GM21526 (cell line): ENCODE measurements around the gene EMC1.
"Not testable (repeated sequence)": the region's sequence is repeated elsewhere in the genome, so short reads cannot be mapped to it uniquely, and the experiment has no call there.

Experiments used
- ATAC-seq: cut with Tn5 transposase; IDR thresholded peaks from one replicate; pipeline ENCODE4 v1.9.1; 2021; ENCODE audit warnings: moderate library complexity; ENCODE audit not compliant: unreplicated experiment, low FRiP score

The EMC1 gene

GRCh38 chr1:19251305-19252196, at the start of gene EMC1, which contains the start of gene MRTO4:
EMC1 (minus strand) TSS chr1:19251524; CDS start chr1:19251509, 15 bp downstream.
MRTO4 (plus strand) TSS chr1:19251805; CDS start chr1:19251836, 31 bp downstream.
- peak; percentile 61 for ATAC-seq

GRCh38 chr1:19300211-19300610, 48.9 kb upstream of the EMC1 start:
- no peak for ATAC-seq

GRCh38 chr1:19294638-19295037, 43.3 kb upstream of the EMC1 start:
- no peak for ATAC-seq

DNA sequence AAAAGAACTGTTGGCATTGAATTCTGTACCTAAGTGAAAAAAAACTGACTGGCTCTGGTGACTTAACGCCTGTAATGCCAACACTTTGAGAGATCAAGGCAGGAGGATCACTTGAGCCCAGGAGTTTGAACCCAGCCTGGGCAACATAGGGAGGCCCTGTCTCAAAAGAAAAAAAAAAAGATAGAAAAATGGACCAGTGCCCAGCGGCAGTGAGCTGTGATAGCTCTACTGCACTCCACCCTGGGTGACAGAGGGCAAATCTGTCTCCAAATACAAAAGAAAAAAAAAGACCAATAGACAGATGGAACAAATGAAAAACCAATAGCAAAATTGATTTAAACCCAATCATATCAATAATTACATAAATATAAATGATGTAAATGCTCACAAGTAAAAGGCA, 37.9 kb upstream of the EMC1 start:
- ATAC-seq: no peak

GRCh38 chr1:19288324-19289241, 37.3 kb upstream of the EMC1 start, which contains the start of gene AKR7A3:
AKR7A3 (minus strand) TSS chr1:19288770; CDS start chr1:19288709, 61 bp downstream.
- ATAC-seq: not testable (repeated sequence)

GRCh38 chr1:19287436-19288185, 36.3 kb upstream of the EMC1 start:
- ATAC-seq: no peak

- ATAC-seq: not testable (repeated sequence)
Observed at GRCh38 chr1:19285807-19286206, 34.5 kb upstream of the EMC1 start.

DNA sequence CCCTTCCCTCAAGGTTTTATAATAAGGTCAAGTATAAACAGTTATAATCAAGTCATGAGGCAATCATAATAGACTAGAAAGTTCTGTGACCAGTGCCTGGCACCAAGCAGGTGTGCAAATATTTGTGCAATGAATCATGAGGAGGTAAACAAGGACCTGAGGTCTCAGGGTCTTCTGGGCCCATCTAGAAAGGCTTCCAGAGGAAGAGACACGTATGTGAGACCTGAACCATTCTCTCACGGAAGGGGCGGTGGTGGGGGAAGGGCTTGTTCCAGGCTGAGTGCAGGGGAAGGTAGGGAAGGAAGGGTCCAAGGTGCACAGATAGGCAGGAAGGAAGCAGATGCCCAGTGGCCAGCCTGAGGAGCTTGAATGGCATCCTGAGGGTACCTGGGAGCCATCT, 34.0 kb upstream of the EMC1 start:
- ATAC-seq: not testable (repeated sequence)

- ATAC-seq: no peak
Observed at GRCh38 chr1:19284881-19285280, 33.6 kb upstream of the EMC1 start.

GRCh38 chr1:19283891-19284290, 32.6 kb upstream of the EMC1 start:
- no peak for ATAC-seq

DNA sequence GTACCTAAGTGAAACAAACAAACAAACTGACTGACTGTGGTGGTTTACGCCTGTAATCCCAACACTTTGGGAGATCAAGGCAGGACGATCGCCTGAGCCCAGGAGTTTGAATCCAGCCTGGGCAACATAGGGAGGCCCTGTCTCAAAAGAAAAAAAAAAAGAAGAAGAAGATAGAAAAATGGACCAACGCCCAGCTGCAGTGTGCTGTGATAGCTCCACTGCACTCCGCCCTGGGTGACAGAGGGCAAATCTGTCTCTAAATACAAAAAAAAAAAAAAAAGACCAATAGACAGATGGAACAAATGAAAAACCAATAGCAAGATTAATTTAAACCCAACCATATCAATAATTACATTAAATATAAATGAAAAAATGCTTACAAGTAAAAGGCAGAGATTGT, 23.3 kb upstream of the EMC1 start:
- no peak for ATAC-seq

DNA sequence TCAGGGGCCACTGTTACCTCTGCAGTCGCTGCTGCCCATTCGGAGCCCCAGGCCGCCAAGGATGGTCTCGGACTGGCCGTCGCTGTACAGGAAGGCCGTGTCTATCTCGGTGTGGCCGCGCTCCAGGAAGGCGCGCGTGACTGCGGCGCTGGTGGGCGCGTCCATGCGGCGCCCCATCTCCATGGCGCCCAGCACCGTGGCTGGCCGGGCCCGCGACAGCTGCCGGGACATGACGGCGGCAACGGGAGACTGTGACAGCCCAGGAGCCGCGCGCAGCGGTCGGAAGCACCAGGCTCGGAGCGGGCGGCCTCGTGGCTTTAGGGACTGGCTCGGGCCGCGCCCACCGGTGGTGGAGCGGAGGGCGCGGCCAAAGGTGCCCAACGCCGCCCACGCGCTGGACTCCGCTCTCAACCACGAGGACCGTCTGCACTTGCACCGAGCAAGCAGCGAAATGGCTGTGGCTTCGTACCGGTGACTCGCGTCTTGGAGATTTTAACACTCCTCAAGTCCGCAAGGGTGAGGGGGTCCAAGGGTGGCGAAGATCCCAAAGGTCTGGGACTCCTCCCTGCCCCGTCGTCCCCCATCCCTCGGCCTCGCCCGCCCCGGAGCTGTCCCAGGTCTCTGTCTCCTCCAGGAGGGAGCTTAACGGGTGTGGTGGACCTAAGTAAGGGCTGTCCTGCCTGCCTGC, 22.7 kb upstream of the EMC1 start:
- ATAC-seq: not testable (repeated sequence)

GRCh38 chr1:19273106-19273843, 22.0 kb upstream of the EMC1 start:
- ATAC-seq: no peak

DNA sequence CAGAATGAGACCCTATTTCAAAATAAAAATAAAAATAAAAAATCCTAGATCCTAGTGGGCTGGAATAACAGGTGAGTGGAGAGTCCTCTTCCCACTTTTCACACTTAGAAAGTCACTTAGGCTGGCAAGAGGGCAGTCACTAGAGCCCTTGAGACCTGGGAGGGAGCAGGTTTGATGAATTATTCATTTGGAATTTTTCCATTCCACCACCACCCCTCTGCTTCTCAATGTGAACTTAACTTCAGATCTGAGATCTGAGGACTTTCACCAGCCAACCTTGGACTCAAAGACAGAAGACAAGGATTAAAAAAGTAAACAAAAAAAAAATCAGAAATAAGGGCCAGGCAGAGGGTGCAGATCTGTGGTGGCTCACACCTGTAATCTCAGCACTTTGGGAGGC, 20.7 kb upstream of the EMC1 start:
- no peak for ATAC-seq

DNA sequence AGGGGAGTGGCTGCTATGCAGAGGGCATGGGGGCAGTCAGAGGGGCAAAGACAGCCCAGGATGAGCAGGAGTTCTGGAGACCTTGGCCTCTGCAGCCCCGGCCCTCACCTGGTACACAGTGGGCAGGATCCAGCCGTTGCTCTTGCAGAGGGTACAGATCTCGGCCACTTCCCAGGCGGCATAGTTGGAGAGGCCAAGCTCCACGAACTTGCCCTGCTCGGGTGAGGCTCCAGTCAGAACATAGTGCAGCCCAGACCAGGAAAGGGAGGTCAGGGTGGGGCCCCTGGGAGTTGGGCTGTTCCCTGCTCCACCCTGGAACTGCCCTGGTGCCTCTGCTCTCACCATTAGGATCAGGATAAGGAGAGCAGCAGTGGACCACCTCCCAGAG, 19.0 kb upstream of the EMC1 start:
- ATAC-seq: not testable (repeated sequence)

- not testable (repeated sequence) for ATAC-seq
Observed at GRCh38 chr1:19269427-19270342, 18.4 kb upstream of the EMC1 start.

DNA sequence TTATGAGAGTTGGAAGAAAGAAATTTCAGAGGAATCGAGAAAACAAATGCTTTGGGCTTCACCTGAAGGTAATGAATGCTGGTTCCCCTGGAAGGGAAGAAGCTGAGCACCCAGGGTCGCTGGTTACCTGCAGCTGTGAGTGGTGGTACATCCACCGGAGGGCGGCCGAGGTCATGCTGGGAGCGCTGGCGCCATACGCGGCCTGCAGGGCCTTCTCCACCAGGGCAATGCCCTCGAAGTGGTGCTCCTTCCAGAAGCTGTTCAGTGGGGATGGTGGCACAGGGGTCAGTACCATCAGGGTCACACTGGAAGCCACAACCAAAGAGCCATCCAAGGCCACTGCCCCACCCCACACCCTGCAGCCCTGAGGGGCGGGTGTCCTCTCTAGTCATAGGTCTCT, 17.1 kb upstream of the EMC1 start:
- ATAC-seq: no peak

DNA sequence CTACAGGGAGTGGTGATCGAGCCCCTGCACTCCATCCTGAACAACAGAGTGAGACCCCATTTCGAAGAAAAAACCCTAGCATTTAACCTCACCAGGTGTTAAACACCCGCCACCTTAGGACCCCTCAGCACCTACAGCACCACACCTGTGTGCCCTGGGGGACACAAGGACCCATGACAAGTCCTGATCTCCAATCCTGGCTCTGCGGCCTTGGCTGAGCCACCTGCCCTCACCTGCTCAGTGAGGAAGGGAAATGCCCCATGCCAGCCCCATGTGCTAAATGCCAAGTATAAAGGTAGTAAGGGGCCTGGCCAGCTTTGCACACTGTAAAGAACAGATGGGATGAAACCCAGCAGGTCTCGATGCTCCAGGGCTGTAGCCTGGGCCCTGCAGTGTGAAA, 11.4 kb upstream of the EMC1 start:
- ATAC-seq: no peak
